NCI-H1694 (cell line): ENCODE measurements around the gene OVOL1.

ENCODE experiments used
- DNase-seq: peaks from one replicate; lab custom pipeline; 2025; lab: John Stamatoyannopoulos, UW

OVOL1 gene

DNA sequence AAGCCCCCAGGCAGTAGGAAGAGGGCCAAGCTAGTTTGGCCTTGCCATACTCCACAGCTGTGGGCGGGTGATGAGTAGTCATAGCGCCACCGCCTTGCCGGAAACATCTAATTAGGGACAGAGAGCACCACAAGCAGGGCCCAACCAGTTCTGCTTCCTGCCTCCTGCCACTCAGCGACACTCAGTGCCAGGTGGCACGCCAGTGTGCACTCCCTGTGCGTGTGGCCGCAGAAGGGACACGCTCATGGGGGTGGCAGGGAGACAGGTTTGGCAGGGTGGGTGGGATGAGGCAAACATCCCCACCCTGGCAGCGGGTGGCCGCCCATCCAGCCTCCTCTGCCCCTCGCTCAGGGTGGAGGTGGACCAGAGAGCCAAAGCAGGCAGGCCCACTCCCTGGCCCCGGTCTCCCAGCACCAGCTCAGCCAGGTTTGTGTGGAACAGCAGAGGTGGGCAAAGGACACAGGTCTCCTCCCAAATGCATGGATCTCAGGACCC, 4.9 kb downstream of the OVOL1 start:
- DNase-seq: no peak

- DNase-seq: no peak
These were observed 5.6 kb downstream of the OVOL1 start for GRCh38 chr11:65792456-65792855.

GRCh38 chr11:65793144-65793581, 6.3 kb downstream of the OVOL1 start:
- DNase-seq: no peak

DNA sequence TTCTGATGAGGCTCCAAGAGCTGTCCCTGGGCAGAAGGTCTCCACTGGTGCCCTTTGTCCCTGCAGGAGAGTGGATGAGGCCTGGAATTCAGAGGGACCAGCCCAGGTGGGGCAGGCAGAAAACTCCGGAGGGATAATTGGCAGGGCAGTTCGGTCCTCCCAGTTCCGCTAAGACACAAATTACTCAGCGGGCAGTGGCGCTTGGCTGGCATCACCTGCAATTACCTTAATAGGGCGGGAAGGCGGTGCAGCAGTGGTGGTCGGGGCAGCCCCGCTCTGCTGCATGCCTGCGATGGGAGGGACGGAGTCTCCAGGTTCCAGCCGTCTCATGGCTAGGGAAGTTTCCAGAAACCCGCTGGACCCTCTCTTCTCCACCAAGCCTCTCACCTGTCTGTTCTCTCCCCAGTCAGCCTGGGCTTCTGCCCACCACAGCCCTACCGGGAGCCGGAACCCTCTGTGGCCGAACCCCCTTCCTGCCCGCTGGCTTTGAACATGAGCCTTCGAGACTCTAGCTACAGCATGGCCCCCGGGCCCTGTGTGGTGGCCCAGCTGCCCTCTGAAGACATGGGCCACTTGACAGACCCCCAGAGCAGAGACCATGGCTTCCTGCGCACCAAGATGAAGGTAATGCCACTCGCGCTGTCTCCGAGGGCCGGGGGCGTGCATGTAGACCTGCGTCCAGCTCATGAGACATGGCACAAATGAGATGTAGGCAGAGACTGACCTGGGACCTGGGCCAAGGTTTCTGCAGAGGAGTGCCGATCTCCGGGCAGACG, 7.0 kb downstream of the OVOL1 start:
- no peak for DNase-seq

DNA sequence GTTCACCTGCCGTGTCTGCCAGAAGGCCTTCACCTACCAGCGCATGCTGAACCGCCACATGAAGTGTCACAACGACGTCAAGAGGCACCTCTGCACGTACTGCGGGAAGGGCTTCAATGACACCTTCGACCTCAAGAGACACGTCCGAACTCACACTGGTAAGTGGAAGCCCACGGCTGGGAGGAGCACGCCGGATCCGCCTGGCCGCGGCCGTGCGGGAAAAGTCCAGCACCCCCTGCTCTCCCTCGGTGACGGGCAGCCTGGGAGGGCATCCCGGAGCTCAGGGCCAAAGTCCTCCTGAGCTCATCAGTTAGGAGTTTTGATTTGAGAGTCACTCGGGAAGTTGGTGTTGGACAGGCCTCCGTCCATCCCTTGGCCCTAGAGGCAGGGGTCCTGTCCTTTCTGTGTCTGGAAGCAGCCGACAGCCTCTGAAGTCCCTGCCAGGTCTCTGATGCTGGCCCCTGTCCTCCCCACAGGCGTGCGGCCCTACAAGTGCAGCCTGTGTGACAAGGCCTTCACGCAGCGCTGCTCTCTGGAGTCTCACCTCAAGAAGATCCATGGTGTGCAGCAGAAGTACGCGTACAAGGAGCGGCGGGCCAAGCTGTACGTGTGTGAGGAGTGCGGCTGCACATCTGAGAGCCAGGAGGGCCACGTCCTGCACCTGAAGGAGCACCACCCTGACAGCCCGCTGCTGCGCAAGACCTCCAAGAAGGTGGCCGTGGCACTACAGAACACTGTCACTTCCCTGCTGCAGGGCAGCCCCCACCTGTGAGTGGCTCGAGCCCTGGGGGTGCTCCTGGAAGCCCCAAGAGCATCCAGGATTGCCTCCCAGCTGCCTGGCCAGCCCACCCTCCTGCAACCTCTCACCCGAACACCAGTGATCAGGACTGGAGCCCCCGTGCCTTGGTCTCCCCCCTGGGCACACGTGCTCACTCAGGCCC, 8.0 kb downstream of the OVOL1 start:
- no peak for DNase-seq

DNA sequence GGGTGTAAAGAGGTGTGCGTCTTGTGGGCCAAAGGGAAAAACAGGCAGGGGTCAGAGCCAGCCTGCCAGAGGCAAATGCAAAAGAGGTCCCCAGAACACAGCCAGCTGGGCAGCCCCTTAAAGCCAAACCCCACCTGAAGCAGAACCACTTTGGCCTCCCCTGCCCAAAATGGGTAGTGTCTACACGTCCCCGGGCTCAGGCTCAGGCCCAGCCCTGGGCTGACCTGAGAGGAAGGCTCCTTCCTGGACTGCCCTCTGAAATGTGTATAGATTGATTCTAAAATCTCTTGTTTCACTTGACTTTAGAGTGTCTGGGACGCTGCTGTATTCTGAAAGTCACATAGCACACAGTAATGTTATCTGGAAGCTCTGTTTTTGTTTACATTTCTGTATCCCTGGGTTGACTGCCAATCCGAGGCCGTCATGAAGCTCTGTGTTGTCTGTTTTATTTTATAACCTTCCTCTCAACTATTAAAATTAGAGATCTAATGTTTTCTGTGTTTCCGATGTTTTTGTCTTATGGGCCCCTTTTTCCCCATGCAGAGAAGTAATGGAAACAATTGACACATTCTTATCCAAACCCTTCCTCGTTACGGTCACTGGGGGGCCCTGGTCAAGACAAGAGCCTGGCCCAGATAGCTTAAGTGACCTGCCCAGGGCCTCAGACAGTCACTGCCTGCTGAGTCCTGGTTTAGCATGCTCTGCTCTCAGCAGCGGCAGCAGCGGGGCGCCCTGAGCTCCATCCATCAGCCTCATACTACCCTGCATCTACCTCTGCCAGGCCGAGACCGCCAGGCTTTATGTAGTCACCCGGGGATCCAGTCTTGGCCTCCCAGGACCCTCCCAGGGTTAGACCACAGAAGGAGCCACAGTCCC, 10.1 kb downstream of the OVOL1 start:
- no peak for DNase-seq

DNA sequence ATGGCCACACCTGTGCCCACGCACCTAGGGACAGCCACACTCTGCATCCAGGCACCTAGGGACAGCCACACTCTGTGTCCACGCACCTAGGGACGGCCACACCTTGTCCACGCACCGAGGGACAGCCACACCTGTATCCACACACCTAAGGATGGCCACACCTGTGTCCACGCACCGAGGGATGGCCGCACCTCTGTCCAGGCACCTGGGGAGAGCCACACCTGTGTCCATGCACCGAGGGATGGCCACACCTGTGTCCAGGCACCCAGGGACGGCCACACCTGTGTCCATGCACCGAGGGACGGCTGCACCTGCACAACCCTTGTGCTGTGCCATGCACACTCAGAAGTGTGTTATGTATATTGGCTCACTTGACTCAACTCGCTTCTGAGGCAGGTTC, 10.8 kb downstream of the OVOL1 start:
- DNase-seq: no peak

GRCh38 chr11:65798882-65799281, 12.0 kb downstream of the OVOL1 start:
- DNase-seq: no peak

- DNase-seq: no peak
These were observed 14.5 kb downstream of the OVOL1 start for GRCh38 chr11:65801153-65801987.

DNA sequence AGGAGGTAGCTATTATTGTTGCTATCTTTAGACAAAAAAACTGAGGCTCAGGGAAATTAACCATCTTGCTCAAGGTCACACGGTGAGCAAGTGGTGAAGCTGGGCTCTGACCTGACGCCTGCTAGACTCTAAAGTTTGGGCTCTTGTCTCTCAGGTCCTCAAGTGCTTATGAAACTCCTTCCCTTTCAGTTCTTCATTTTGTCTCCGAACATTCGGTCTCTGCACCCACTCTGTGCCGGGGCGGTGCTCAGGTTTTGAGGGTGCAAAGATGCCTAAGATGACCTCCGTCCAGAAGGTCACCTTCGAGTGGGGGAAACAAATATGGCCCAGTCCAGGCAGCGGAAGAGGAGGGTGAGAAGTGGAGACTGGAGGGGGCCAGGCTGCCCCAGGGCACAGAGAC, 16.0 kb downstream of the OVOL1 start:
- DNase-seq: no peak

GRCh38 chr11:65803797-65804492, 17.1 kb downstream of the OVOL1 start:
- DNase-seq: no peak

- no peak for DNase-seq
These were observed 20.1 kb downstream of the OVOL1 start for GRCh38 chr11:65806979-65807378.

DNA sequence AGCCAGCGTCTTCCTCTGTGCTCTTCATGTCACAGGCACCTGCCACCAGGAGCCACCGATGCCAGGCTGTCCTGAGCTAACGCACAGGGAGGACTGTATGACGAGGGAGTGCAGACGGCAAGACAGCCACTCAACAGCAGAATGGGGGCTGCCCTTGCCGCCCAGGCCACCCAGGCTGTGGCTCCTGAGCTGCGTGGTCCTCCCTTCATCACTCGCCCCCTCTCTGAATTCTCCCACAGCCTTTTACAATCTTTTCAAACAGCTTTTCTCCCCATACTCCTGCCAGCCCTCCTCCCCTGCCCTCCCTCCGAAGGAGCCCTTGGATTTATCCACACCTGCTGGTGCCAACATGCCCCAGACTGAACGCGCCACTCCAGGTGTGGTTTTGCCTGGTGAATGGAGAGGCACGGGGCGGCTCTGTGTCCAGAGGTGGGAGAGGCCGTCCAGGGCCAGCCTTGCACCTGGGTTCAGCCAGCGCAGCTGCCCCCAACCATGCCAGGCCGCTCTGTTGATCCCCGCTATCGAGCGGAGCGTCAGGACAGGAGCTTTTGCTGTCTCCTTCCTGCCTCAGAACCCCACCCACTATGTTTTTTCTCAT, 22.0 kb downstream of the OVOL1 start:
- no peak for DNase-seq

DNA sequence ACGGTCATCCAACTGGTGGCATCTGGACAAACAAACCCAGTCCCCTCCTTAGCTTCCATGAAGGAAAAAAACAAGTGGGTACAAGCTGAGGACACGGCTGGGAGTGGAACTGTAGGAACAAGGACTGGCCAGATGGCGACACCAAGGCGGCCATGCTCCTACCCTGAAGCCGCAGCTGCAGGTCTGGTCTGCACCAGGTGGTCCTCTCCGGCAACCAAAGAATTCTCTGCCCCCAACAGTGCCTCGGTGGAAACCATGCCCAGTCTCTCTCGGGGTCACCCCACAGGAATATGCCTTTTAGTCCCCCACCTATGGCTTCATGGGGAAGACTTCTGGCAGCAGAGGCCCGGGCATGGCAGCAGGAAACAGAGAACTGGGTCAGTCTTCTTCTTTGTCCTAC, 22.6 kb downstream of the OVOL1 start:
- no peak for DNase-seq

GRCh38 chr11:65810046-65810868, 23.4 kb downstream of the OVOL1 start:
- no peak for DNase-seq

- no peak for DNase-seq
These were observed 25.1 kb downstream of the OVOL1 start for GRCh38 chr11:65811764-65812475.

- DNase-seq: no peak
These were observed 27.5 kb downstream of the OVOL1 start for GRCh38 chr11:65814131-65814985.
